ENCODE results near the gene PLA2G3. TPM values are rescaled to one million over a fixed set of nuclear protein-coding genes. Genes with fewer than 3 reads are reported as not detected.

The PLA2G3 gene, protein sequence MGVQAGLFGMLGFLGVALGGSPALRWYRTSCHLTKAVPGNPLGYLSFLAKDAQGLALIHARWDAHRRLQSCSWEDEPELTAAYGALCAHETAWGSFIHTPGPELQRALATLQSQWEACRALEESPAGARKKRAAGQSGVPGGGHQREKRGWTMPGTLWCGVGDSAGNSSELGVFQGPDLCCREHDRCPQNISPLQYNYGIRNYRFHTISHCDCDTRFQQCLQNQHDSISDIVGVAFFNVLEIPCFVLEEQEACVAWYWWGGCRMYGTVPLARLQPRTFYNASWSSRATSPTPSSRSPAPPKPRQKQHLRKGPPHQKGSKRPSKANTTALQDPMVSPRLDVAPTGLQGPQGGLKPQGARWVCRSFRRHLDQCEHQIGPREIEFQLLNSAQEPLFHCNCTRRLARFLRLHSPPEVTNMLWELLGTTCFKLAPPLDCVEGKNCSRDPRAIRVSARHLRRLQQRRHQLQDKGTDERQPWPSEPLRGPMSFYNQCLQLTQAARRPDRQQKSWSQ
- not detected for total RNA-seq
- total RNA-seq (2013), result not detected

GRCh38 chr22:31139866-31140716 lies at the start of gene PLA2G3:
Gene PLA2G3 (minus strand): TSS chr22:31140508. CDS start chr22:31140354, 154 bp downstream.
- Histone ChIP-seq H3K27ac (ENCODE audit: low read length) (no peak within 1 kb of the TSS), H3K36me3 (ENCODE audit: control insufficient read depth, insufficient read depth, low read length) (no peaks in the 10 kb centered on the region), H3K4me3 (ENCODE audit: low read length) (no peak within 1 kb of the TSS), H3K4me1 (ENCODE audit: control insufficient read depth, insufficient read depth, low read length) (no peaks in the 10 kb centered on the region), H3K27me3 (ENCODE audit: control insufficient read depth, insufficient read depth, low read length) (no peaks in the 10 kb centered on the region), H3K9me3 (ENCODE audit: control insufficient read depth, insufficient read depth, low read length) (no peaks in the 10 kb centered on the region)
- no peak for TF ChIP-seq CTCF (IDR thresholded peaks at IDR 0.05)
- no peak within 1 kb of the TSS for H3K4me3 Mint-ChIP-seq
- intact Hi-C loops (cut with micrococcal nuclease), result no loop called here
- WGBS (ENCODE audit: insufficient coverage), result 70% methylated on average over 24 of the region's 24 CpGs
- ATAC-seq, result no peak
- H3K9me3 Mint-ChIP-seq, result no peaks in the 10 kb centered on the region
- no peaks in the 10 kb centered on the region for H3K36me3 Mint-ChIP-seq
- H3K27ac Mint-ChIP-seq, result no peak within 1 kb of the TSS
- no peak for DNase-seq
- H3K4me1 Mint-ChIP-seq, result no peaks in the 10 kb centered on the region
- H3K27me3 Mint-ChIP-seq (ENCODE audit: low read depth in 2 of 2), result peaks cover 0 to 2% of the 10 kb centered on the region in 2 donors

- Histone ChIP-seq H3K4me1 (ENCODE audit: control insufficient read depth, insufficient read depth, low read length) (no peaks in the 10 kb centered on the region), H3K27ac (ENCODE audit: low read length) (no peak overlapping the region), H3K27me3 (ENCODE audit: control insufficient read depth, insufficient read depth, low read length) (no peaks in the 10 kb centered on the region), H3K36me3 (ENCODE audit: control insufficient read depth, insufficient read depth, low read length) (peaks cover 18% of the 10 kb centered on the region), H3K4me3 (ENCODE audit: low read length) (no peak overlapping the region), H3K9me3 (ENCODE audit: control insufficient read depth, insufficient read depth, low read length) (no peaks in the 10 kb centered on the region)
- ATAC-seq (no peak), DNase-seq (no peak)
- H3K9me3 Mint-ChIP-seq, result no peaks in the 10 kb centered on the region
- WGBS (ENCODE audit: insufficient coverage), result 87% methylated on average over 5 of the region's 6 CpGs
- no peak overlapping the region for H3K4me3 Mint-ChIP-seq
- no peaks in the 10 kb centered on the region for H3K36me3 Mint-ChIP-seq
- TF ChIP-seq CTCF (IDR thresholded peaks at IDR 0.05), result no peak
- peaks cover 0 to 5% of the 10 kb centered on the region in 2 donors for H3K4me1 Mint-ChIP-seq
- intact Hi-C loops (cut with micrococcal nuclease), result no loop called here
- peak overlapping the region in 1 of 2 donors; percentile 45 for H3K27ac Mint-ChIP-seq
- no peaks in the 10 kb centered on the region for H3K27me3 Mint-ChIP-seq (ENCODE audit: low read depth in 2 of 2)
Measured at GRCh38 chr22:31187627-31188026, 47.3 kb upstream of the PLA2G3 start.

- Histone ChIP-seq H3K4me3 (ENCODE audit: low read length) (no peak overlapping the region), H3K9me3 (ENCODE audit: control insufficient read depth, insufficient read depth, low read length) (no peaks in the 10 kb centered on the region), H3K27me3 (ENCODE audit: control insufficient read depth, insufficient read depth, low read length) (no peaks in the 10 kb centered on the region), H3K4me1 (ENCODE audit: control insufficient read depth, insufficient read depth, low read length) (no peaks in the 10 kb centered on the region), H3K27ac (ENCODE audit: low read length) (no peak overlapping the region), H3K36me3 (ENCODE audit: control insufficient read depth, insufficient read depth, low read length) (peaks cover 11% of the 10 kb centered on the region)
- DNase-seq (no peak), ATAC-seq (no peak)
- Mint-ChIP-seq H3K4me1 (no peaks in the 10 kb centered on the region), H3K4me3 (no peak overlapping the region), H3K27ac (no peak overlapping the region), H3K27me3 (ENCODE audit: low read depth in 2 of 2) (no peaks in the 10 kb centered on the region), H3K9me3 (no peaks in the 10 kb centered on the region), H3K36me3 (peaks cover 6% of the 10 kb centered on the region)
- TF ChIP-seq CTCF (IDR thresholded peaks at IDR 0.05), result no peak
- WGBS (ENCODE audit: insufficient coverage), result 96% methylated on average over 5 of the region's 5 CpGs
- intact Hi-C loops (cut with micrococcal nuclease), result no loop called here
Measured at GRCh38 chr22:31185056-31185455, 44.7 kb upstream of the PLA2G3 start.

Measured in natural killer cell (primary cell).